Natural killer cell (primary cell): ENCODE data around the gene NRF1. TPM values are rescaled to one million over a fixed set of nuclear protein-coding genes. Genes with fewer than 3 reads are reported as not detected.
A peak's percentile ranks its signal among the peaks of the same experiment; 100 is the strongest.

Source experiments
- ATAC-seq, 3 donors: fragments of 150-1000 bp in 2 of 3; fragments of 200-7000 bp in 1 of 3; cut with Tn5 transposase; 1 replicate in 1 of 3; 2 replicates in 2 of 3; pipeline ENCODE4 v1.10.0; 2021; ENCODE audit warnings: mild to moderate bottlenecking in 2 of 3, moderate library complexity in 2 of 3
- DNase-seq, 2 donors: peaks; one replicate each; pipeline versions ENCODE4 v3.0.0 to v3.0.0-alpha.2; 2013 to 2021; ENCODE audit warnings: mixed read lengths in 1 of 2
- H3K27ac ChIP-seq: one replicate; pipeline ENCODE4 v1.5.1; 2013; ENCODE audit warnings: mild to moderate bottlenecking, low read length
- H3K27me3 ChIP-seq: one replicate; pipeline ENCODE4 v1.6.1; 2013; ENCODE audit warnings: low read length; ENCODE audit not compliant: control insufficient read depth, insufficient read depth
- H3K36me3 ChIP-seq: one replicate; pipeline ENCODE4 v1.6.1; 2013; ENCODE audit warnings: low read length; ENCODE audit not compliant: control insufficient read depth, insufficient read depth
- H3K4me1 ChIP-seq: one replicate; pipeline ENCODE4 v1.6.1; 2013; ENCODE audit warnings: low read length; ENCODE audit not compliant: control insufficient read depth, insufficient read depth
- H3K4me3 ChIP-seq: one replicate; pipeline ENCODE4 v1.5.1; 2013; ENCODE audit warnings: low read length
- H3K9me3 ChIP-seq: one replicate; pipeline ENCODE4 v1.6.1; 2013; ENCODE audit warnings: low read length; ENCODE audit not compliant: control insufficient read depth, insufficient read depth
- H3K27ac Mint-ChIP-seq, 2 donors: one replicate each; pipeline ENCODE4 v1.8.0; 2022; ENCODE audit warnings: mild to moderate bottlenecking in 2 of 2, mixed read lengths in 2 of 2, moderate library complexity in 1 of 2
- H3K27me3 Mint-ChIP-seq, 2 donors: one replicate each; pipeline ENCODE4 v1.8.0; 2022; ENCODE audit warnings: low read depth in 2 of 2, mixed read lengths in 2 of 2
- H3K36me3 Mint-ChIP-seq: one replicate; pipeline ENCODE4 v1.8.0; 2022; ENCODE audit warnings: mixed read lengths
- H3K4me1 Mint-ChIP-seq, 2 donors: one replicate each; pipeline ENCODE4 v1.8.0; 2022; ENCODE audit warnings: mixed read lengths in 2 of 2
- H3K4me3 Mint-ChIP-seq: one replicate; pipeline ENCODE4 v1.8.0; 2022; ENCODE audit warnings: mild to moderate bottlenecking, moderate library complexity, mixed read lengths
- H3K9me3 Mint-ChIP-seq, 2 donors: one replicate each; pipeline ENCODE4 v1.8.0; 2022; ENCODE audit warnings: mixed read lengths in 2 of 2
- CTCF ChIP-seq: fragments of 200-600 bp; IDR thresholded peaks from one replicate; pipeline ENCODE4 v1.8.0; 2022; ENCODE audit warnings: antibody characterized with exemption
- WGBS: methylation state at CpG from one replicate; pipeline ENCODE4 v1.1.7; 2013; ENCODE audit warnings: missing lambda C conversion rate; ENCODE audit not compliant: insufficient coverage; 5-methylcytosine and 5-hydroxymethylcytosine counted together
- intact Hi-C: fragments of 100-400 bp; cut with micrococcal nuclease; formaldehyde crosslinking; loops from one replicate; pipeline ENCODE4 v1.14.2; 2022
- total RNA-seq, 4 donors: library from RNA; stranded (reverse); fragments of 120-200 nt in 1 of 4; gene quantifications; one replicate each; pipeline versions ENCODE4 v1.2.3 to v1.2.4, GENCODE V29; 2013 to 2022

Gene NRF1
- total RNA-seq, 3 donors from 2014 or later (not counting 1 experiment from before 2014, with no cell fraction given) = 39.8 to 43.5 (median 40.1) TPM

- Mint-ChIP-seq H3K4me3 (no peak overlapping the region), H3K27ac (no peak overlapping the region), H3K4me1 (peaks cover 0 to 2% of the 10 kb centered on the region in 2 donors), H3K36me3 (peaks cover 14% of the 10 kb centered on the region), H3K27me3 (no peaks in the 10 kb centered on the region), H3K9me3 (no peaks in the 10 kb centered on the region)
- no peak for ATAC-seq
- intact Hi-C loops = no loop called here
- Histone ChIP-seq H3K4me1 (no peaks in the 10 kb centered on the region), H3K4me3 (no peak overlapping the region), H3K27me3 (no peaks in the 10 kb centered on the region), H3K27ac (no peak overlapping the region), H3K36me3 (peaks cover 69% of the 10 kb centered on the region), H3K9me3 (no peaks in the 10 kb centered on the region)
- 100% methylated on average over 1 of the region's 1 CpG for WGBS
- TF ChIP-seq CTCF = no peak
- DNase-seq = no peak
These were observed 102.0 kb downstream of the NRF1 start for GRCh38 chr7:129713544-129713943.

- no peaks in the 10 kb centered on the region for H3K4me1 ChIP-seq
- Mint-ChIP-seq H3K9me3 (no peaks in the 10 kb centered on the region), H3K4me1 (no peaks in the 10 kb centered on the region), H3K27me3 (no peaks in the 10 kb centered on the region), H3K27ac (no peak overlapping the region), H3K36me3 (peaks cover 18% of the 10 kb centered on the region), H3K4me3 (no peak overlapping the region)
- WGBS = 90% methylated on average over 1 of the region's 1 CpG
- no peak overlapping the region for H3K27ac ChIP-seq
- peaks cover 73% of the 10 kb centered on the region for H3K36me3 ChIP-seq
- ATAC-seq (no peak), DNase-seq (no peak)
- H3K9me3 ChIP-seq = no peaks in the 10 kb centered on the region
- H3K27me3 ChIP-seq = no peaks in the 10 kb centered on the region
- intact Hi-C loops = no loop called here
- H3K4me3 ChIP-seq = no peak overlapping the region
- TF ChIP-seq CTCF = no peak
These were observed 103.1 kb downstream of the NRF1 start for GRCh38 chr7:129714514-129715063.

- Histone ChIP-seq H3K4me1 (no peaks in the 10 kb centered on the region), H3K36me3 (peaks cover 59% of the 10 kb centered on the region), H3K27ac (no peak overlapping the region), H3K9me3 (no peaks in the 10 kb centered on the region), H3K4me3 (no peak overlapping the region), H3K27me3 (no peaks in the 10 kb centered on the region)
- Mint-ChIP-seq H3K36me3 (peaks cover 35% of the 10 kb centered on the region), H3K9me3 (no peaks in the 10 kb centered on the region), H3K27me3 (no peaks in the 10 kb centered on the region), H3K4me3 (no peak overlapping the region), H3K27ac (peak overlapping the region in 1 of 2 donors; percentile 29), H3K4me1 (no peaks in the 10 kb centered on the region)
- intact Hi-C loops = no loop called here
- DNase-seq = no peak
- no peak for ATAC-seq
- WGBS = 85% methylated on average over 6 of the region's 6 CpGs
- no peak for TF ChIP-seq CTCF
These were observed 108.6 kb downstream of the NRF1 start for GRCh38 chr7:129719980-129720732.
